T-cell (primary cell): ENCODE measurements around the gene LENG9. TPM values are rescaled to one million over a fixed set of nuclear protein-coding genes. Genes with fewer than 3 reads are reported as not detected.

Source experiments
- ATAC-seq, 4 experiments: fragments of 200-7000 bp in 3 of 4; fragments of 150-1000 bp in 1 of 4; cut with Tn5 transposase; replicated peaks in 1 of 4; 1 replicate in 3 of 4; 2 replicates in 1 of 4; pipeline ENCODE4 v1.10.0; 2021; ENCODE audit warnings: moderate library complexity in 3 of 4, mild to moderate bottlenecking in 2 of 4, moderate number of reproducible peaks in 1 of 4
- CTCF ChIA-PET, 2 donors: fragments of 300-600 bp; sonication (Branson Sonifier 250); formaldehyde crosslinking; loops; one replicate each; lab custom pipeline; 2022; ENCODE audit warnings: antibody characterized with exemption in 2 of 2; lab: Charles Lee
- POLR2A ChIA-PET, 2 donors: fragments of 300-600 bp; sonication (Branson Sonifier 250); formaldehyde crosslinking; loops; one replicate each; lab custom pipeline; 2022; ENCODE audit warnings: antibody characterized with exemption in 2 of 2; lab: Charles Lee
- DNase-seq, 35 experiments: peaks; one replicate each; pipeline versions ENCODE4 v3.0.0 to v3.0.0-alpha.2; 2013 to 2023
- H3K27ac ChIP-seq: one replicate; pipeline ENCODE4 v1.5.1; 2013; ENCODE audit warnings: low read length
- H3K27me3 ChIP-seq, 2 experiments: replicated peaks in 1 of 2; 1 replicate in 1 of 2; 2 replicates in 1 of 2; pipeline versions ENCODE4 v1.6.1 to v1.7.0; 2013; ENCODE audit warnings: low read length in 1 of 2, mixed read lengths in 1 of 2; ENCODE audit not compliant: control insufficient read depth in 2 of 2, insufficient read depth in 2 of 2; ENCODE audit errors: extremely low read depth in 1 of 2
- H3K36me3 ChIP-seq, 2 donors: 1 replicate in 1 of 2; 2 replicates in 1 of 2; pipeline versions ENCODE4 v1.6.1 to v1.7.0; 2013; ENCODE audit warnings: low read length in 1 of 2; ENCODE audit not compliant: control insufficient read depth in 2 of 2, insufficient read depth in 1 of 2; ENCODE audit errors: extremely low read depth in 1 of 2
- H3K4me1 ChIP-seq, 2 experiments: 1 replicate in 1 of 2; 2 replicates in 1 of 2; pipeline versions ENCODE4 v1.6.1 to v1.7.0; 2013; ENCODE audit warnings: low read length in 2 of 2, mixed read lengths in 1 of 2; ENCODE audit not compliant: insufficient read depth in 2 of 2, control insufficient read depth in 1 of 2; ENCODE audit errors: extremely low read depth in 1 of 2
- H3K4me3 ChIP-seq, 2 donors: 1 replicate in 1 of 2; 2 replicates in 1 of 2; pipeline versions ENCODE4 v1.5.1 to v1.7.0; 2013; ENCODE audit warnings: mild to moderate bottlenecking in 2 of 2, low read length in 1 of 2, moderate library complexity in 1 of 2; ENCODE audit not compliant: control insufficient read depth in 1 of 2; ENCODE audit errors: extremely low read depth in 1 of 2
- H3K9me3 ChIP-seq: 2 replicates; pipeline ENCODE4 v1.7.0; 2013
- H3K27ac Mint-ChIP-seq, 2 donors: one replicate each; pipeline ENCODE4 v1.8.0; 2020 to 2021; ENCODE audit warnings: mild to moderate bottlenecking in 2 of 2, mixed read lengths in 2 of 2
- H3K27me3 Mint-ChIP-seq, 2 donors: one replicate each; pipeline ENCODE4 v1.8.0; 2021 to 2022; ENCODE audit warnings: mixed read lengths in 2 of 2
- H3K36me3 Mint-ChIP-seq: one replicate; pipeline ENCODE4 v1.8.0; 2021; ENCODE audit warnings: mixed read lengths
- H3K4me1 Mint-ChIP-seq, 3 donors: one replicate each; pipeline ENCODE4 v1.8.0; 2020 to 2022; ENCODE audit warnings: mixed read lengths in 3 of 3, mild to moderate bottlenecking in 1 of 3
- H3K4me3 Mint-ChIP-seq, 3 donors: one replicate each; pipeline ENCODE4 v1.8.0; 2020 to 2022; ENCODE audit warnings: mild to moderate bottlenecking in 3 of 3, mixed read lengths in 3 of 3, moderate library complexity in 3 of 3
- H3K9me3 Mint-ChIP-seq, 3 donors: one replicate each; pipeline ENCODE4 v1.8.0; 2020 to 2022; ENCODE audit warnings: mixed read lengths in 3 of 3
- WGBS: methylation state at CpG from one replicate; pipeline ENCODE4 v1.1.5; 2013; ENCODE audit warnings: missing lambda C conversion rate; ENCODE audit not compliant: insufficient coverage; 5-methylcytosine and 5-hydroxymethylcytosine counted together
- total RNA-seq, 35 experiments: library from RNA in 6 of 35; stranded (reverse) in 6 of 35; fragments of 120-200 nt in 1 of 35; gene quantifications; one replicate each; pipeline versions ENCODE4 v1.2.1 to v1.2.4 and lab custom pipeline; 2013 to 2026

LENG9 gene
- total RNA-seq, 5 donors from 2014 or later (not counting 1 experiment from before 2014, with no cell fraction given), result 2.2 to 7.9 (median 7.5) TPM

DNA sequence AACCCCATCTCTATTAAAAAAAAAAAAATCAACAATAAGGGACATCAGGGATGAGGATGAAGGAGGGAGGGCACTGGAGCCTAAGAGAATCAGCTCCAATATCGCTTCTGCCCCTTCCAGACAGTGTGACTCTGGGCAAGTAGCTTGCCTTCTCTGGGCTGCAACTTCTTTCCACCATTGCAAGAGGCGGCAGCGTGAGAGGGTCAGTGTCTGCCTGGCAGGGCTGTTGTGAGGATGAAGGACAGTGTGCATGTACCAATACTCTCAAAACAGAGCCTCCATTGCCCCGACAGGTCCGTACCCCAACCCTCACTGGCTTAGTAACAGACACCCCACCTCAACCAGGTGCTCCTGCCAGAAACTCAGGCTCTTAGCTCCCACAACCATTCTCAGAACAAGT, 29.9 kb downstream of the LENG9 start:
- no CpG with 5 or more reads among the region's 5 CpGs for WGBS
- no peak overlapping the region for H3K4me3 Mint-ChIP-seq
- peaks cover 5 to 10% of the 10 kb centered on the region in 2 donors for H3K27me3 Mint-ChIP-seq
- Histone ChIP-seq H3K36me3 (peaks cover 0 to 4% of the 10 kb centered on the region in 2 donors), H3K27me3 (peaks cover 2 to 28% of the 10 kb centered on the region in 2 experiments), H3K4me3 (no peak overlapping the region), H3K27ac (no peak overlapping the region), H3K9me3 (no peaks in the 10 kb centered on the region), H3K4me1 (peaks cover 0 to 34% of the 10 kb centered on the region in 2 experiments)
- ChIA-PET CTCF (no interaction called here), POLR2A (interaction anchor here in 1 of 2 donors (0.6 kb wide), 1 partner anchor 28 kb away, joined by 3 read pairs; no protein-coding TSS in a partner anchor)
- no peaks in the 10 kb centered on the region for H3K9me3 Mint-ChIP-seq
- no peaks in the 10 kb centered on the region for H3K36me3 Mint-ChIP-seq
- H3K4me1 Mint-ChIP-seq, result peaks cover 21 to 31% (median 23%) of the 10 kb centered on the region in 3 donors
- DNase-seq (no peak), ATAC-seq (no peak)
- no peak overlapping the region for H3K27ac Mint-ChIP-seq

GRCh38 chr19:54432144-54432738, 31.3 kb downstream of the LENG9 start:
- WGBS, result 83% methylated on average over 3 of the region's 10 CpGs
- no peak overlapping the region for H3K27ac ChIP-seq
- peaks cover 2 to 40% of the 10 kb centered on the region in 2 experiments for H3K27me3 ChIP-seq
- no peaks in the 10 kb centered on the region for H3K36me3 ChIP-seq
- POLR2A ChIA-PET, result no interaction called here
- H3K36me3 Mint-ChIP-seq, result no peaks in the 10 kb centered on the region
- peaks cover 0 to 34% of the 10 kb centered on the region in 2 experiments for H3K4me1 ChIP-seq
- ATAC-seq (no peak), DNase-seq (no peak)
- no peaks in the 10 kb centered on the region for H3K9me3 ChIP-seq
- CTCF ChIA-PET, result interaction anchor here in 1 of 2 donors (0.6 kb wide), 1 partner anchor 127 kb away, joined by 3 read pairs; no protein-coding TSS in a partner anchor
- no peak overlapping the region for H3K27ac Mint-ChIP-seq
- H3K4me1 Mint-ChIP-seq, result peaks cover 19 to 31% (median 19%) of the 10 kb centered on the region in 3 donors
- H3K4me3 Mint-ChIP-seq, result no peak overlapping the region
- H3K27me3 Mint-ChIP-seq, result peaks cover 8 to 16% of the 10 kb centered on the region in 2 donors
- no peak overlapping the region for H3K4me3 ChIP-seq
- no peaks in the 10 kb centered on the region for H3K9me3 Mint-ChIP-seq

GRCh38 chr19:54431255-54431838, 32.2 kb downstream of the LENG9 start:
- POLR2A ChIA-PET, result no interaction called here
- CTCF ChIA-PET, result interaction anchor here in 1 of 2 donors (0.6 kb wide), 1 partner anchor 128 kb away, joined by 3 read pairs; no protein-coding TSS in a partner anchor
- ATAC-seq (no peak), DNase-seq (no peak)
- peaks cover 2 to 44% of the 10 kb centered on the region in 2 experiments for H3K27me3 ChIP-seq
- no peaks in the 10 kb centered on the region for H3K36me3 Mint-ChIP-seq
- no peaks in the 10 kb centered on the region for H3K36me3 ChIP-seq
- WGBS, result 40% methylated on average over 8 of the region's 11 CpGs
- peaks cover 0 to 34% of the 10 kb centered on the region in 2 experiments for H3K4me1 ChIP-seq
- H3K9me3 Mint-ChIP-seq, result no peaks in the 10 kb centered on the region
- H3K27ac Mint-ChIP-seq, result no peak overlapping the region
- H3K4me3 Mint-ChIP-seq, result peak overlapping the region in 1 of 3 donors; percentile 64
- H3K27me3 Mint-ChIP-seq, result peaks cover 11 to 23% of the 10 kb centered on the region in 2 donors
- H3K4me1 Mint-ChIP-seq, result peaks cover 19 to 28% (median 19%) of the 10 kb centered on the region in 3 donors
- no peaks in the 10 kb centered on the region for H3K9me3 ChIP-seq
- no peak overlapping the region for H3K4me3 ChIP-seq
- no peak overlapping the region for H3K27ac ChIP-seq

DNA sequence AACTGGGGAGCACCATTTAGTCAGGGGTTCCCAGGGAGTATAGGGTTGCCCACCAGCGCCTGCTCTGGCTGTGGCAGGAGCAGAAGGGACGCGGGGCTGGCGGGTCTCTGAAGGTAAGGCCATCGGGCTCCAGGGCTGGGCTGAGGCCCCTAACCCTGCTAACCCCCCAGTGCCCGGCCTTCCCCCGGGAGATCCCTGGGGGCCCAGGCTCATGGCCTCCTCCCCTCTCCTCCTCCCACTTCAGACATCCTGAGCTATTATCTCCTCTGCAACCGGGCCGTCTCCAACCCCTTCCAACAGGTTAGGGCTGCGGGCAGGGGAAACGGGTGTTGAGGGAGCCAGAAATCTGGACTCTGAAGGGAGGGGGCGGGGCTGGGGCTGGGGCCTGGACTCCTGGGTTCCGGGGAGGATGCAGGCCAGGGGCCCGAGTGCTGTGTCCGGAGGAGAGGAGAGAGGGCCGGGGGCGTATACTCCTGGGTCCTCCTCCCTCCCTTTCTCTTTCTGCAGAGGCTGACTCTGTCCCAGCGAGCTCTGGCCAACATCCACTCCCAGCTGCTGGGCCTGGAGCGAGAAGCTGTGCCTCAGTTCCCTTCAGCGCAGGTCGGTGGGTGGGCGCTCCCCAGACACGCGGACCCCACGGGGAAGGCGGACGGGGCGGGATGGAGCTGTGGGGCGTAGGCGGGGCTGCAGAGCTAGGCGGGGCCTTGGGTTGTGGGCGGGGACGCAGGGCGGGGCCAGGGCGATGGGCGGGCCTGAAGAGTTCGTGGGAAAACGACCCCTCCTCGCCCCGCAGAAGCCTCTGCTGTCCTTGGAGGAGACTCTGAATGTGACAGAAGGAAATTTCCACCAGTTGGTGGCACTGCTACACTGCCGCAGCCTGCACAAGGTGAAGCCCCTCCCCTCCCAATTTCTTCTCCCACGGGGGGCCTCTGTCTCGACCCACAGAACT, 33.0 kb downstream of the LENG9 start:
- H3K4me1 ChIP-seq, result peaks cover 0 to 34% of the 10 kb centered on the region in 2 experiments
- WGBS, result 9% methylated on average over 27 of the region's 43 CpGs
- no peaks in the 10 kb centered on the region for H3K9me3 ChIP-seq
- Mint-ChIP-seq H3K27ac (no peak overlapping the region), H3K9me3 (no peaks in the 10 kb centered on the region), H3K27me3 (peaks cover 14 to 30% of the 10 kb centered on the region in 2 donors), H3K4me3 (peak overlapping the region; percentile 9 to 64 (median 41)), H3K4me1 (peaks cover 19 to 28% (median 19%) of the 10 kb centered on the region in 3 donors), H3K36me3 (no peaks in the 10 kb centered on the region)
- DNase-seq, result peak in 23 of 35 experiments; percentile 20 to 58 (median 32)
- peak; percentile 71 to 91 (median 78) for ATAC-seq
- no peak overlapping the region for H3K27ac ChIP-seq
- POLR2A ChIA-PET, result interaction anchor here in 1 of 2 donors (0.6 kb wide), 1 partner anchor 1754 kb away, joined by 5 read pairs; no protein-coding TSS in a partner anchor
- peak overlapping the region in 1 of 2 donors; percentile 31 for H3K4me3 ChIP-seq
- H3K36me3 ChIP-seq, result no peaks in the 10 kb centered on the region
- CTCF ChIA-PET, result no interaction called here
- H3K27me3 ChIP-seq, result peaks cover 2 to 51% of the 10 kb centered on the region in 2 experiments

DNA sequence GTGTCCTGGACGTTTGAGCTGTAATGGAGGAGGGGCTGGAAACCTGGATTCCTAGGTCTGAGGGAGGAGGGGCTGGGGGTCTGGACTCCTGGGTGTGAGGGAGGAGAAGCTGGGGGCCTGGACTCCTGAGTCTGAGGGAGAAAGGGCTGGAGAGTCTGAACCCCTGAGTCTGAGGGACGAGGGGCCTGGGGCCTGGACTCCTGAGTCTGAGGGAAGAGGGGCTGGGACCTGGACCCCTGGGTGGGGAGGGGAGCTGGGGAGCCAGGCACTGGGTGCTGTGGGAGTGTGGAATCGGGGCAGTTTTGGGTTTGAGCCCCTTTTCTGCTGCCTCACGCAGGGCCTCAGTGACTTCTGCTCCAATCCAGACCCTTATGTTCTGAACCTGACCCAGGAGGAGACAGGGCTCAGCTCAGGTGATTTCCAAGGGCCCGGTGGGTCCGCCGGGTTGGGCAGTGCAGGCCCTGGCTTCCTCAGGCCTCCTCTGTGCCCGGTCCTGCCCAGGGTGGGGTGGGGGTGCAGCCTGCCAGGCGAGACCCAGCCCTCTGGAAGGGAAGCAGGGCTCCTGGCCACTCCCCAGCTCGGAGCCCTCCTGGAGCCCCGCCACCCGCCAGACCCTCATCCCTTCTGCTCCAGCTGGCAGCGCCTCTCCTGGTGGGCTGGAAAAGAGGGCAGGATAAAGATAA, 33.9 kb downstream of the LENG9 start:
- Histone ChIP-seq H3K36me3 (no peaks in the 10 kb centered on the region), H3K9me3 (no peaks in the 10 kb centered on the region), H3K27ac (no peak overlapping the region), H3K4me1 (peaks cover 0 to 27% of the 10 kb centered on the region in 2 experiments), H3K27me3 (peaks cover 2 to 58% of the 10 kb centered on the region in 2 experiments), H3K4me3 (no peak overlapping the region)
- Mint-ChIP-seq H3K4me3 (peak overlapping the region in 1 of 3 donors; percentile 27), H3K4me1 (peaks cover 13 to 23% (median 14%) of the 10 kb centered on the region in 3 donors), H3K36me3 (no peaks in the 10 kb centered on the region), H3K9me3 (no peaks in the 10 kb centered on the region), H3K27ac (no peak overlapping the region), H3K27me3 (peaks cover 18 to 38% of the 10 kb centered on the region in 2 donors)
- ChIA-PET CTCF (no interaction called here), POLR2A (no interaction called here)
- no peak for ATAC-seq
- WGBS, result 55% methylated on average over 8 of the region's 13 CpGs
- no peak for DNase-seq
